ENCODE measurements around the gene PCSK4. TPM values are rescaled to one million over a fixed set of nuclear protein-coding genes. Genes with fewer than 3 reads are reported as not detected.

Gene PCSK4
- total RNA-seq, 1 experiment from 2014 or later: 11.1 TPM

GRCh38 chr19:1524287-1524971, 34.3 kb upstream of the PCSK4 start:
- Histone ChIP-seq H3K9ac (ENCODE audit: low read length) (no peak overlapping the region), H3K4me3 (replicated peaks in 1 of 2; ENCODE audit: low read depth in 1 of 2, low read length in 2 of 2) (no peak overlapping the region), H2AFZ (ENCODE audit: low read depth, low read length, poor library complexity, severe bottlenecking) (no peak overlapping the region), H3K4me2 (ENCODE audit: low read length) (no peak overlapping the region), H3K27me3 (ENCODE audit: insufficient read depth, low read length) (no peaks in the 10 kb centered on the region), H3K27ac (ENCODE audit: low read depth, low read length) (no peak overlapping the region), H4K20me1 (ENCODE audit: insufficient read depth) (no peaks in the 10 kb centered on the region), H3K9me3 (ENCODE audit: control insufficient read depth in 1 of 2, insufficient read depth in 1 of 2, low read depth in 1 of 2, low read length in 2 of 2) (no peaks in the 10 kb centered on the region), H3K36me3 (ENCODE audit: control insufficient read depth in 1 of 2, insufficient read depth in 2 of 2, low read length in 2 of 2) (no peaks in the 10 kb centered on the region), H3K79me2 (ENCODE audit: insufficient read depth, low read length) (no peaks in the 10 kb centered on the region), H3K4me1 (ENCODE audit: control insufficient read depth in 1 of 2, insufficient read depth in 2 of 2, low read length in 2 of 2) (no peaks in the 10 kb centered on the region), H3K9me2 (ENCODE audit: insufficient read depth) (no peaks in the 10 kb centered on the region)
- ChIA-PET POLR2A (no interaction called here), RAD21 (ENCODE audit: low non-redundant PET in 1 of 2, low total read pairs in 2 of 2, uncharacterized antibody in 2 of 2, unreplicated experiment in 2 of 2) (no interaction called here), CTCF (no interaction called here)
- ATAC-seq (no peak), DNase-seq (ENCODE audit: low read depth, low spot score) (no peak)
- no peak for TF ChIP-seq POLR2A (IDR thresholded peaks at IDR 0.05; ENCODE audit: borderline replicate concordance, extremely low read depth, insufficient read depth, insufficient read length)
- TF ChIP-seq REST (IDR thresholded peaks at IDR 0.05; ENCODE audit: low read depth): no peak
- TF ChIP-seq EZH2 (IDR thresholded peaks at IDR 0.05): no peak
- no peak for TF ChIP-seq JUND (IDR thresholded peaks at IDR 0.05)
- no peak for TF ChIP-seq FOSL1 (IDR thresholded peaks at IDR 0.05; ENCODE audit: low read depth)
- intact Hi-C loops (cut with micrococcal nuclease): no loop called here
- no TSS peak for BruUV-seq (replicated peaks)
